Skeletal muscle satellite cell (primary cell): ENCODE results near the gene GPATCH4.

Source experiments
- H3K27me3 ChIP-seq: 2 replicates; pipeline ENCODE4 v1.7.0; 2013; ENCODE audit warnings: low read length; ENCODE audit not compliant: control insufficient read depth, insufficient read depth
- H3K36me3 ChIP-seq: 2 replicates; pipeline ENCODE4 v1.7.0; 2013; ENCODE audit warnings: mild to moderate bottlenecking, control low read depth, low read length; ENCODE audit not compliant: insufficient read depth
- H3K4me1 ChIP-seq: 2 replicates; pipeline ENCODE4 v1.7.0; 2013; ENCODE audit warnings: low read length; ENCODE audit not compliant: control insufficient read depth, insufficient read depth
- H3K4me2 ChIP-seq: 2 replicates; pipeline ENCODE4 v1.7.0; 2013; ENCODE audit warnings: mild to moderate bottlenecking, low read length
- H3K4me3 ChIP-seq: 2 replicates; pipeline ENCODE4 v1.7.0; 2013; ENCODE audit warnings: low read length
- H3K9ac ChIP-seq: 2 replicates; pipeline ENCODE4 v1.7.0; 2013; ENCODE audit warnings: mild to moderate bottlenecking, low read depth, low read length, moderate library complexity
- H3K9me3 ChIP-seq: replicated peaks from 2 replicates; pipeline ENCODE4 v1.7.0; 2013; ENCODE audit warnings: mild to moderate bottlenecking, control low read depth, low read length

GPATCH4 gene

DNA sequence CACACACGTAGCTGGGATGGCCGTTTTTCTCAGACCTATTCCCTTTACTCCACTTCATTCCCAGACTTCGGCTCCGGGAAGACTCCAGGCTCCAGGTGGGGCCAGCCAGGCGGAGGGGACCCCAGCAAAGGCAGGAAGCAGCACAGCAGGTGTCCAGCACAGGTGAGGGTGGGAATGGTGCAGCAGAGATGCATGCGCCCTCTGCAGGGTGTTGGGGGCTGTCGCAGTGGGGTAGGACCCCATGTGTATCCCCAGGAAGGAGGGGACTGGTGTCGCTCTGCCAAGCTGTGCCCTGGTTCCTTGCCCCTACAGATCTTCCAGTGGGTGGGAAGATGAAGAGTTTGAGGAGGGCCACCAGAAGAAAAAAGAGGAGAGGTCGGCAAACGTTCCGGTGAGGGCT lies 16.5 kb downstream of the GPATCH4 start:
- peaks cover 6% of the 10 kb centered on the region for H3K4me1 ChIP-seq
- H3K9me3 ChIP-seq: no peaks in the 10 kb centered on the region
- no peaks in the 10 kb centered on the region for H3K27me3 ChIP-seq
- no peaks in the 10 kb centered on the region for H3K36me3 ChIP-seq
- no peak overlapping the region for H3K4me2 ChIP-seq
- H3K9ac ChIP-seq: no peak overlapping the region
- H3K4me3 ChIP-seq: no peak overlapping the region

DNA sequence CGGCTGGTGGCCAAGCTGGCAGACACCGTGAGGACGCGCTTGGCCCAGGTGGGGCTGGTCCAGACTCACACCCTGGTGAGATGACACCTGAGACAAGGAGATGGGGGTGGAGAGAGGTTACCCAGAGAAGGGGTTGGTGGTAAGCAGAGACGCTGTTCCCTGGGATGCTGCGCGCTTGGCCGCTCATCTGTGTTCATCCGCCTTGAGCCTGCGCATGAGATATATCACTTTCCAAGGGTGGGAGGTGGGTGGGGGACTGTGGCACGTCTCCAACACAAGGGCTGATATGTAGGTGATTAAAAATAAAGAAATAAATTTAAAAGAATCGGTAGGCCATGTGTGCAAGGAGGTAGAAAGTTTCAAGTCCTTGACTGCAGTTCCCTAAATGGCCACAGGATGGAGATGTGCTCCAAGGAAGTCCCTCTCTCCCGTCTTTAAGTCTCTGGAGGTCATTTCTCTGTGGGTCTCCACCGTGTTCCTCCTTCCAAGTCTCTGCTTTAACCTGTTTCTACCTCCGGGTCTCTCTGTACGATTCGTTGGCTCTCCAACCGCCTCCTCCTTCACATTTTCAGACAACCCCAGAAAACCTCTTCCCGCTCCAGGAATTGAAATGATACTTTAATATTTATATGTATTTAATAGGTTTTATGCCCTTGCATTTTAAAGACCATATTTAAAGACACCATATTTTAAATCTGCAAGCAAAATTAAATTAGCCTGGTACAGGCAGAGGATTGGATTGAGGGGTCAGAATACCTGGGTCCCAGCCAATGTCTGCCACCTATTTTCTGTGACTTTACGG lies 17.3 kb downstream of the GPATCH4 start:
- no peaks in the 10 kb centered on the region for H3K9me3 ChIP-seq
- no peak overlapping the region for H3K9ac ChIP-seq
- no peaks in the 10 kb centered on the region for H3K27me3 ChIP-seq
- H3K4me2 ChIP-seq: no peak overlapping the region
- no peak overlapping the region for H3K4me3 ChIP-seq
- H3K36me3 ChIP-seq: no peaks in the 10 kb centered on the region
- H3K4me1 ChIP-seq: peaks cover 6% of the 10 kb centered on the region

DNA sequence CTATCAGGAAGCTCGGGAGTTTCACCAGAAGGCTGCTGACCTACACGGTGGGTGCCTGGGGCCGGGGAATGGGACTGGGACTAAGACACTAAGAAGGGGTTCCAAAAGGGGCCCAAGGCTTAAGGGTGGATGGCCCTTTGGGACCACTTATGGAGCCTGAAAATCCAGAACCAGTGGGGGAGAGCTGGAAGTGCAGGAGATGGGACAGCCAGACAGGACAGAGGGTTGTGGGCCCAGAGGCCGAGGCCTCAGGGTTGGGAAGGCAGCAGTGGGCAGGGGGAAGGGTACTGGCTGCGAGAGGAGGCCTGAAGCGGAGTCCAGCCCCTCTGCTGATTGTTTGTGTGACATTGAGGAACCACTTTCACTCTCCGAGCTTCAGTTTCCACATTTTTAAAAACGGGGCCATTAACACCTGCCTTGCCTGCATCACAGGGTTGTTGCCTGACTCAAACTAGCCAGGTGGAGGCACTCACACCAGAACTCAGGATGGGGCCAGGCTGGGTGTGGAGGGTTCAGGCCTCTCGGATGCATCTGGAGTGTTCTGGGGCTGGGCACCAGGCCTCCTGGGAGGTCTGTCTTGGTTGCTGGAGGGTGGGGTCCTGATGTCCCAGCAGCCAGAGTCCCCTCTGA lies 18.8 kb downstream of the GPATCH4 start:
- Histone ChIP-seq H3K4me1 (peaks cover 6% of the 10 kb centered on the region), H3K9me3 (no peaks in the 10 kb centered on the region), H3K27me3 (no peaks in the 10 kb centered on the region), H3K9ac (peak overlapping the region; percentile 70), H3K36me3 (no peaks in the 10 kb centered on the region), H3K4me2 (no peak overlapping the region), H3K4me3 (no peak overlapping the region)

DNA sequence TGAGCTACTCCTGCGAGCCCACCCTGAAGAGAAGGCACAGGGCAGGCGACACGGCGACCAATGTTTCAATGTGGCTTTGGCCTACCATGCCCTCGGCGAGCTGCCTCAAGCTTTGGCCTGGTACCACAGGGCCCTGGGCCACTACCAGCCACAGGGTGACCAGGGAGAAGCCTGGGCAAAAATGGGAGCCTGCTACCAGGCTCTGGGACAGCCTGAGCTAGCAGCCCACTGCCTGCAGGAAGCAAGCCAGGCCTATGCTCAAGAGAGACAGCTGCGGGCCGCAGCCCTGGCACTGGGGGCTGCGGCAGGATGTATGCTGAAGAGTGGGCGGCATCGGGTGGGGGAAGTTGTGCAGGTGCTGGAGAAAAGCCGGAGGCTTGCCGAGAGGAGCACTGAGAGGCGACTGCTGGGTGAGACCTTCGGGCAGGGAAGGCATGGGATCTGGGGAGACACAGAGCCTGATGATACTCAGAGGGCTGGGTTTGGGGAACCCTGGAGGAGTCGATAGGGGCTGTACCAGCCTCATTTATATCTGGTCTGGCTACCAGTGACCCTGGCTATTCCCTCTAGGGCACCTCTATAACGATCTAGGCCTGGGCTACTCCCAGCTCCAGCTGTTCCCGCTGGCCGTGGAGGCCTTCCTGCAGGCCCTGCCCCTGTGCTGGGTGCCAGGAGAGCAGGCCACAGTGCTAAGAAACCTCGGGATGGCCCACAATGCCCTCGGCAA lies 19.5 kb downstream of the GPATCH4 start:
- peak overlapping the region; percentile 70 for H3K9ac ChIP-seq
- H3K27me3 ChIP-seq: no peaks in the 10 kb centered on the region
- no peaks in the 10 kb centered on the region for H3K9me3 ChIP-seq
- H3K36me3 ChIP-seq: no peaks in the 10 kb centered on the region
- H3K4me1 ChIP-seq: peaks cover 6% of the 10 kb centered on the region
- no peak overlapping the region for H3K4me2 ChIP-seq
- H3K4me3 ChIP-seq: no peak overlapping the region

DNA sequence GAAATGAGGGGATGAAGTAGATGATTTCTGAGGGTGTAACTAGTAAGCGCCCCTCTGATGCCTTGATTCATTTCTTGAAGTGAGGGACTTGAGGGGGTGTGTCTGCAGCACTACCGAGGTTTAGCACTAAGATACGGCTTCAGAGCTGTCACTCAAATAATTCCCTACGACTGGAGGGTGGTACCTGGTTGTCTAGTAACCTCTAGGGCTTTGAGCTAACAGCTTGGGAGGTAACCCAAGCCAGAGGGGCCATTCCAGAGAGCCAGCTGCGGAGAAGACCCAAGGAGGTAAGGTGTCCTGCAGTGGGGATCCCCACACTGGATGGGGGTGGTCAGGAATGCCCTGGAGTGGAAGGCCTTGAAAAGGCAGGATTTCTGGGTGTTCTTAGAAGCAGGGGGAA lies 21.8 kb downstream of the GPATCH4 start, which contains the start of gene TTC24:
Gene TTC24, plus strand, starts transcription at position 252 of the 400 bp plus-strand sequence. CDS start 1,642 bp downstream, outside the sequence.
- peaks cover 6% of the 10 kb centered on the region for H3K4me1 ChIP-seq
- no peaks in the 10 kb centered on the region for H3K36me3 ChIP-seq
- no peaks in the 10 kb centered on the region for H3K9me3 ChIP-seq
- no peak within 1 kb of the TSS for H3K4me2 ChIP-seq
- H3K9ac ChIP-seq: no peak within 1 kb of the TSS
- H3K4me3 ChIP-seq: no peak within 1 kb of the TSS
- peaks cover 7% of the 10 kb centered on the region for H3K27me3 ChIP-seq

DNA sequence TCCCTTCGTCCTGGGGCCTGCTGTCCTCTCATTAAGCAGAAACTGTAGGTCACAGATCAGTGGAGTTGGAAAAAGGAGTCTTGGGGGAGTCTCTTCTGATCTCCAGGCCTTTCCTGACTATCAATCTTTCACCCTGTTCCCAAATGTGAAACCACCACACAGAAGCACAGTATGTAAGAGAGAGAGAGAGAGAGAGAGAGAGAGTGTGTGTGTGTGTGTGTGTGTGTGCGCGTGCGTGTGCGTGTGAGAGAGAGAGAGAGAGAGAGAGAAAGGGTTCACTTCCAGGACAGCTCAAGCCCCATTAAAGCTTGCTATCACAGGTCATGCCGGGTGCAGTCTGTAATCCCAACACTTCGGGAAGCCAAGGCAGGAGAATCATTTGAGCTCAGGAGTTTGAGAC lies 23.2 kb downstream of the GPATCH4 start:
- Histone ChIP-seq H3K4me2 (no peak overlapping the region), H3K4me3 (no peak overlapping the region), H3K27me3 (peaks cover 7% of the 10 kb centered on the region), H3K4me1 (peaks cover 6% of the 10 kb centered on the region), H3K9me3 (no peaks in the 10 kb centered on the region), H3K36me3 (no peaks in the 10 kb centered on the region), H3K9ac (no peak overlapping the region)

DNA sequence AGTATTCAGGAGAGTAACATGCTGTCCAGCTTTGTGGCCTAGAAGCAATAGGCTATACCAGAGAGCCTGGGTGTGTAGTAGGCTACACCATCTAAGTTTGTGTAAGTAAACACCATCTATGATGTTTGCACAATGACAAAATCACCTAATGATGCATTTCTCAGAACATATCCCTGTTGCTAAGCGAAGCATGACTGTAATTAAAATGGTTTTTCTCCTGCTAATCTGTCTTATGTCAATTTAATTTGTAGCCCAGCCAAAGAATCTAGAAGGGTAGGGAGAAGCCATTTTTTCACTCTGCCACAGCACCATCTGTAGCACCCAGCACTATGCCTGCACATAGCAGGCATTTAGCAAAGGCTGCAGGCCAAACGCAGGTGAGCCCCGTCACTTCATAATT lies 23.7 kb downstream of the GPATCH4 start:
- H3K9me3 ChIP-seq: no peaks in the 10 kb centered on the region
- no peak overlapping the region for H3K9ac ChIP-seq
- H3K36me3 ChIP-seq: no peaks in the 10 kb centered on the region
- H3K4me1 ChIP-seq: peaks cover 6% of the 10 kb centered on the region
- peaks cover 7% of the 10 kb centered on the region for H3K27me3 ChIP-seq
- no peak overlapping the region for H3K4me3 ChIP-seq
- H3K4me2 ChIP-seq: no peak overlapping the region

DNA sequence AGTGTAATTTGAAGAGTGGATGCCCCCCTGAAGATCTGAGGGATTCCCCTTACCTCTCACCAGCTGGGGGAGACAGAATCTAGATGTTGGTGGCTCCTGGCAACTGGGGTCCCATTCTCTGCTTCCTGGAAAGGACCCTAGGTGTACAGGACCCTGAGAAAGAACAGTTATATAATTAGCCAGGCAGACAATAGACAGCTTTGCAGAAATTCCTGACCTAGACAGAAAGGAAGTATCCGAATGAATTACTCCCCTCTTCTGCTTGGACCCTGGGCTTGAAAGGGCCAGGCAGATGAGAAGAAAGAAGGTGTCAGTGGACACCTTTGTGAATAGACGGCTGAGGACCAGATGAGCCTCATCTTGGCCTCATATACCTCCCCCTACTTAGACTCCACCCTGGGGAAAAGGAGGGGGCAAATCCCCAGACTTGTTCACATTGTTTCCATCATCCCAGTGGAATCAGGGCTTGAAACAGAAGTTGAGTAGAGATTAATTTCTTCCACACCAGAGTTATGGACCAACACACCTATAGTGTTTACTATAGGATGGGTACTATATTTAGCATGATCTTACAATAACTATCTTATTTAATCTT lies 27.1 kb downstream of the GPATCH4 start:
- H3K4me2 ChIP-seq: no peak overlapping the region
- H3K27me3 ChIP-seq: peaks cover 7% of the 10 kb centered on the region
- H3K9me3 ChIP-seq: no peaks in the 10 kb centered on the region
- H3K9ac ChIP-seq: no peak overlapping the region
- peaks cover 15% of the 10 kb centered on the region for H3K4me1 ChIP-seq
- no peaks in the 10 kb centered on the region for H3K36me3 ChIP-seq
- H3K4me3 ChIP-seq: no peak overlapping the region

DNA sequence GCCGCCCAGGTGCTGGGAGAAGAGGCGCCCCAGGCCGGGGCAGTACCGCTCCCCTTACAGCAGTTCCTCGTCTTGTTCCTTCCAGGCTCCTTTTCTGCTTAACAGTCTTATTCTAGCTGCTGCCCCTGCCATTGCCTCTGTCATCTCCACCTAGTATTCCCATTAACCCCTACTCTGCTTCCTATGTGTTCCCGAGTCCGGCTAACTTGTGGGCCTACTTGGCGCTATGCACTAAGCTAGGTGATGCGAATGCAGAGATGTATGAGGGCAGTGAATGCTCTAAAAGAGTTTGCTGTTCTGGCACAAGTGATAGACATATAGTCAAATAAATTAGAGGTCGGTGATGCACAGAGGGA lies 28.6 kb downstream of the GPATCH4 start:
- Histone ChIP-seq H3K36me3 (no peaks in the 10 kb centered on the region), H3K4me2 (peak overlapping the region; percentile 89), H3K27me3 (peaks cover 7% of the 10 kb centered on the region), H3K4me3 (peak overlapping the region; percentile 78), H3K9me3 (no peaks in the 10 kb centered on the region), H3K4me1 (peaks cover 15% of the 10 kb centered on the region), H3K9ac (peak overlapping the region; percentile 73)

DNA sequence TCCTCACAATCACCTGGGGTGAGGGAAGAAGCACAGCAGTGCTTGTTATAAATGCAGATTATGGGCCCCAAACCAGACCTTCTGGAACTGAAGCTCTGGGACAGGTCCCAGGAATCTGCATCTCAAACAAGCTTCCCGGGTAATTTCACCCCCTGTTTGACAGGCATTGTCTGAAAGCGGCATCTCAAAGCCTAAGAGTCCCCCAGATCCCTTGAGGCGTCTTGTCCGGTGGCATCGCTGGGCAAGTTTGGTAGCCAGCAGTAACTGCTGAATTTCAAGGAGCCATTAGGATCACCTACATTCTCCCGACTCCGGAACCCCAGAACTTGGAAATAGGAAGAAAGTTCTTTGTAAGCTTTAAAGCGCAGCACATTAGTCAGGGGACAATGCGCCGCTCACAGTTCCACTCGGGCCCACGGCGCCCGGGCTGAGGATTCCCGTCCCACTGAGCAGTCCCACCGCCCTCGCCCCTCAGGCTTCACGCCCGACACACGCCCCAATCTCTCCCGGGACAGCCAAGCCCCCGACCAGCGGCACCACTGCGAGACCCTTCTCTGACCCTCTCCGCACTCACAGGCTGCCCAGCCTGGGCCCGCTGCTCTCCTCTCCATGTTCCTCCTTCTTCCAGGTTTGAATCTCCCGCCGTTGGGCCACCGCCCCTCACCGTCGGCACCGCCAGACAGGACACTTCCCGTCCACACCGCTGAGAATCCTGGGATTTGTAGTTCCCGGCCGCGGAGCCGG lies 29.2 kb downstream of the GPATCH4 start, which contains the start of gene IQGAP3:
Gene IQGAP3, minus strand, starts transcription at position 647 of the 744 bp plus-strand sequence. Its CDS starts 36 bp downstream, at position 611.
- Histone ChIP-seq H3K4me3 (peak within 1 kb of the TSS; percentile 78), H3K9ac (peak within 1 kb of the TSS; percentile 73), H3K36me3 (no peaks in the 10 kb centered on the region), H3K9me3 (no peaks in the 10 kb centered on the region), H3K4me1 (peaks cover 15% of the 10 kb centered on the region), H3K27me3 (peaks cover 7% of the 10 kb centered on the region), H3K4me2 (peak within 1 kb of the TSS; percentile 89)
